A172 (cell line): ENCODE measurements around the gene TRPM4. TPM values are rescaled to one million over a fixed set of nuclear protein-coding genes. Genes with fewer than 3 reads are reported as not detected.

Source experiments
- DNase-seq: peaks from one replicate; pipeline ENCODE4 v3.0.0-alpha.2; 2015; ENCODE audit warnings: low spot score
- total RNA-seq: library from RNA; depleted of rRNA; stranded (reverse); fragments of >200 nt; shearing (Covaris generic); gene quantifications from 2 replicates; pipeline ENCODE4 v1.2.3, GENCODE V29; 2014; rRNA removed

Gene TRPM4
- total RNA-seq, 1 experiment from 2014 or later: 7.6 TPM

DNA sequence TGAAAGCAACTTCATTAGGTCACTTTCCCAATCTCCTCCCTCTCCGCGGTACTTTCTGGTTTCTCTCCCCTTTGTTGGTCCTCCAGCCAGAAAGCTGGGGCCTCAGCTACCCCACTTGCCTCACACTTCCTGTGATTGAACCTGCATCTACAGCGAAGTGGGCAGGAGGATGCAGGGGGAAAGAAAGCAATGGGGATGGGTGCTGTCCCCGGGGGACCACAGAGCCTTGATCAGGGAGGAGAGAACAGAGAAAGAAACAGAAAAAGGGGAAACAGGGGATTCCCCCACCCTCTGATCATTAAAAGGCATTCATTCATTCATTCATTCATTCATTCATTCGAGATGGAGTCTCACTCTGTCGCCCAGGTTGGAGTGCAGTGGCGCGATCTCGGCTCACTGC is 74.2 kb downstream of the TRPM4 start:
- DNase-seq: no peak

DNA sequence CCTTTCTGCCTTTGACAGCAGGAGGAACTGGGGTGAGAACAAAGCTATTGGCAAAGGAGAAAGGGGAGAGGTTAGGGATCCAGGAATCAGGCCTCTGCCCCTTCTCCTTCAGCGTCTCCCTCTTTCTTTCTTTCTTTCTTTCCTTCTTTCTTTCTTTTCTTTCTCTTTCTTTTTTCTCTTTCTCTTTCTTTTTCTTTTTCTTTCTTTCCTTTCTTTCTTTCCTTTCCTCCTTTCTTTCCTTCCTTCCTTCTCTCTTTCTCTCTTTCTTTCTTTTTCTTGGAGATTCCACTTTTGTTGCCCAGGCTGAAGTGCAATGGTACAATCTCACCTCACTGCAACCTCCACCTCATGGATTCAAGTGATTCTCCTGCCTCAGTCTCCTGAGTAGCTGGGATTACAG is 75.6 kb downstream of the TRPM4 start:
- no peak for DNase-seq

DNA sequence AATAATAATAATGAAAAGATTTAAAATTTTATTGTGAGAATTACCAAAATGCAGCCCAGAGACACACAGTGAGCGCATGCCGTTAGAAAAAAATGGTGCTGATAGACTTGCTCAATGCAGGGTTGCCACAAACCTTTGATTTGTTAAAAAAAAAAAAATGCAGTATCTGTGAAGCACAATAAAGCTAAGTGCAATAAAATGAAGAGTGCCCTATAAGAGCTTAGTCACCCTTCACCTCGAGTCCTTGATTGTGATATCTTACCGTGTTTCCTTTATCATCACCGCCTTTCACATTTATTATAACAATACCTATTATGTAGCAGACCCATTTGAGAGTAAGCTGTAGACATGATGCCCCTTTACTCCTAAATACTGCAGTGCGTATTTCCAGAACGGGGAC is 84.2 kb downstream of the TRPM4 start:
- DNase-seq: no peak

DNA sequence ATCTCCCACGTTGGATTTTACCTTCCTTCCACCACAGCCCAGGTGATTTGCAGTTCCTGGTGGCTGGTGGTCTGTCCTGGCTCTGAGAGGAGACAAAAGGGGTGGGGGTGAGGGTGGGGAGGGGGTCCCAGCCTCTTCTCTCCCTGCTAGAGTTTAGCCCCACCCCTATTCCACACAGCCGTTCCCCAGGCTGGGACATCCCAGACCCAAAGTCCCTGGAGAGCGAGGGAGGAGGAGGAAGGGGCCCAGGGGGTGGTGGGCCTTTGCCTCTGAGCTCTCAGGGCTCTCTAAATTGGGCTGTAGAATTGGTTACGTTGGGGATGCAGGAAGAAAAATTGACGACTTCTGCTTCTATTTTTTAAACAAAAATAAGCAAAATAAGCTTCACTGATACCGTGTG is 85.5 kb downstream of the TRPM4 start:
- DNase-seq: no peak

DNA sequence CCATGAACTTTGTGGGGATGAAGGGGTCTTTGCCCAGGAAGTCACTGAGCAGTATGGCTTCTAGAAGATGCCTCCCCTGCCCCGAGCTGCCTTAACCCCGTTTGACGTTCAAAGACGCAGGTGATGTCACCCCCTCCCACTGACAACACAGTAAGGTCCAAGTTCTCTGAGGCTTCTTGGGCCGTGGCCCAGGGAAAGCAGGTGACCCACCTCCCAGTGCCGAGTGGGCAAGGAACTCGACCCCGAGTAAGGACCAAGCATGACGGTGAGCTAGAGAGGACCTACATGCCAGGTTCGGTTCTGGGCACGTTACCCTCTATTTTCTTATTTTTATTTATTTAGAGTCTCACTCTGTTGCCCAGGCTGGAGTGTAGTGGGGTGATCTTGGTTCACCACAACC is 86.1 kb downstream of the TRPM4 start:
- DNase-seq: no peak

DNA sequence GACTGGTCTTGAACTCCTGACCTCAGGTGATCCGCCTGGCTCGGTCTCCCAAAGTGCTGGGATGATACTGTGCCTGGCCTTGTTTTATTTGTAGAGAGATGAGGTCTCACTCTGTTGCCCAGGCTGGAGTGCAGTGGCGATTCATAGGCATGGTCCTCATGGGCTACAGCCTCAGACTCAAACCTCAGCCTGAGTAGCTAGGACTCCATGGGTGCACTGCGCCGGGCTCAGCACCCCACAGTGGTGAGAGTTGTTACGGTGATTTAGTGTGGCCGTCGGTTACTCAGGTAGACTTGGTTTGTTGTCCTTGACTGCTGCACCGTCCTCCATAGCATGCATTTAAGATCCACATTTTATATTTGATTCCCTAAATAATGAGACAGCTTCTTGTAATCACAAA is 86.7 kb downstream of the TRPM4 start:
- no peak for DNase-seq

DNA sequence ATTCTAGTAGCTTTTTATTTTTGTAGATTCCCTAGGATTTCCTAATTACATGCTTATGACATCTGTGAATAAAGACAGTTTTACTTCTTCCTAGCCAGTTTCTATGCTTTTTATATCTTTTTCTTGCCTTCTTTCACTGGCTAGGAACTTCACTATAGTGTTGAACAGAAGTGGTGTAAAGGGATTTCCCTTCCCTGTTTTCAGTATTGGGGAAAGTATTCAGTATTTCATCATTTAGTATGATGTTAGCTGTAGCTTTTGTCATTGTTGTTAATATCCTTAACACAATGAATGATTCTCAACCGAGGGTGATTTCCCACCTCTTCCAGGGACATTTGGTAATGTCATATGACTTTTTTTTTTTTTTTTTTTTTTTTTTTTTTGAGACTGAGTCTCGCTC is 90.1 kb downstream of the TRPM4 start:
- no peak for DNase-seq

DNA sequence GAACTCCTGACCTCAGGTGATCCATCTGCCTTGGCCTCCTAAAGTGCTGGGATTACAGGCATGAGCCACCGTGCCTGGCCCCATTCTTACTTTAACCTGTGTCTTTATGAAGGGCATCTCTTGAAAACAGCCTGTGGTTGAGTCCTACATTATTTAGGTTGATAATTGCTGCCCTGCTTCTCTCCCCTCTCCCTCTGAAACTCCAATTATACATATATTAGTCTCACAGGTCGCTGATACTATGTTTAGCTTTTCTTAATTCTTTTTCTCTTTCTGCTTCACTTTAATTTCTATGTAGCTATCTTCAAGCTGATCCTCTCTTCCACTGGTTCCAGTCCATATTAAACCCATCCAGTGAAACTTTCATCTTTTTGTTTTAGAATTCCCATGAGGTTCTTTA is 92.3 kb downstream of the TRPM4 start:
- DNase-seq: no peak

DNA sequence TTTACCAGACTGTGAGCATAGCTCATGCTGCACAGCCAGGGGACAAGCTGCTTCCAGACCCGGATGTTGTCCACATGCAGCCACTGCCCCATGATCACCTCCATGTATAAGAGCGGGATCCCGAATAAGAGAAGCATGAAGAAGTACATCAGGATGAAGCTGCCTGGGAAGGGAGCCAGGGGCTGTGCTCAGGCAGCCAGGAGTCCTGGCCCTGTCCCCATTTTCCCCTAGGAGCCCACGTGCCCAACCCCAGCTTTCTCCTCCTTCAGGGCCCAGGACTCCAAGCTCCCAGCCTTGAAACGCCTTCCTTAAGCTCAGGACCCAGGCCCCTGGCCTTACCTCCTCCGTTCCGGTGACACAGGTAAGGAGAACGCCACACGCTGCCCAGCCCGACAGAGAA is 98.1 kb downstream of the TRPM4 start:
- no peak for DNase-seq

DNA sequence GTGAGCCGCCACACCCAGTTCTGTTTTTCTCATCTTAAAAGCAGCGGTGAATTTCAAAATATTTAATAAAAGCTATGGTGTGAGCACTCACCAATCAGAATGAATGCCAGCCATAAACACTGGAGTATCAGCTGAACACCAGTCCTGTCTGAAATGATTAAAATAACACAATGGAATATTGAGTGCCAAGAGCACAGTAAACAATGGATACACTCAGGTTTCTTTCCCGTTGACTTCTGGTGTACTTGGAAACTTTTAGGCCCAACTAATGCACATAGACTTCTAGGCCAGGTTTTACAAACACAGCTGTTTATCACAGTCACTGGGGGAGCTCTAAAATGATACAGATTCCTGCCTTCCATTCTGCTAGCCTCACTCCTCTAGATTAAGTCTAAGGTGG is 99.1 kb downstream of the TRPM4 start:
- no peak for DNase-seq

Other genes starting within 250 kb of the TRPM4 start
- 0.10 TPM in 1 of 2 replicates, not detected in the other for gene DHDH, start 224.1 kb upstream of the TRPM4 start, total RNA-seq
- 32.4 and 40.6 TPM in 2 replicates for gene BAX, start 202.9 kb upstream of the TRPM4 start, total RNA-seq
- 1,818 and 2,662 TPM in 2 replicates for gene FTL, start 192.5 kb upstream of the TRPM4 start, total RNA-seq
- gene GYS1, start 164.5 kb upstream of the TRPM4 start, total RNA-seq: 14.1 and 18.2 TPM in 2 replicates
- 121 and 149 TPM in 2 replicates for gene RUVBL2, start 163.9 kb upstream of the TRPM4 start, total RNA-seq
- not detected in 2 replicates for gene LHB, start 140.7 kb upstream of the TRPM4 start, total RNA-seq
- gene CGB3, start 133.5 kb upstream of the TRPM4 start, total RNA-seq: 2.6 TPM in 1 of 2 replicates, not detected in the other
- gene CGB2, start 125.9 kb upstream of the TRPM4 start, total RNA-seq: not detected in 2 replicates
- not detected in 2 replicates for gene CGB1, start 120.9 kb upstream of the TRPM4 start, total RNA-seq
- gene CGB5, start 113.9 kb upstream of the TRPM4 start, total RNA-seq: 1.3 and 3.4 TPM in 2 replicates
- gene CGB8, start 108.7 kb upstream of the TRPM4 start, total RNA-seq: 4.7 and 8.8 TPM in 2 replicates
- gene CGB7, start 100.0 kb upstream of the TRPM4 start, total RNA-seq: 0.43 and 1.4 TPM in 2 replicates
- gene NTF4, start 93.0 kb upstream of the TRPM4 start, total RNA-seq: not detected in 2 replicates
- gene KCNA7, start 85.1 kb upstream of the TRPM4 start, total RNA-seq: not detected in 2 replicates
- 143 and 174 TPM in 2 replicates for gene SNRNP70, start 72.3 kb upstream of the TRPM4 start, total RNA-seq
- gene LIN7B, start 43.4 kb upstream of the TRPM4 start, total RNA-seq: 0.16 and 8.5 TPM in 2 replicates
- not detected in 2 replicates for gene C19orf73, start 38.6 kb upstream of the TRPM4 start, total RNA-seq
- 3.4 and 4.7 TPM in 2 replicates for gene PPFIA3, start 38.2 kb upstream of the TRPM4 start, total RNA-seq
- gene HRC, start 2.4 kb upstream of the TRPM4 start, total RNA-seq: 0.07 TPM in 1 of 2 replicates, not detected in the other
- not detected in 2 replicates for gene SLC6A16, start 167.4 kb downstream of the TRPM4 start, total RNA-seq
- gene CD37, start 177.6 kb downstream of the TRPM4 start, total RNA-seq: not detected in 2 replicates
- 30.3 and 37.1 TPM in 2 replicates for gene TEAD2, start 204.6 kb downstream of the TRPM4 start, total RNA-seq
- gene DKKL1, start 206.1 kb downstream of the TRPM4 start, total RNA-seq: 0.21 TPM in 1 of 2 replicates, not detected in the other
- gene KASH5, start 230.5 kb downstream of the TRPM4 start, total RNA-seq: not detected in 2 replicates